Measurements from ENCODE around the gene NCOA3. TPM values are rescaled to one million over a fixed set of nuclear protein-coding genes. Genes with fewer than 3 reads are reported as not detected.
"Not testable (repeated sequence)": the region's sequence is repeated elsewhere in the genome, so short reads cannot be mapped to it uniquely, and the experiment has no call there.

NCOA3 gene
- total RNA-seq, 2 experiments from 2014 or later, result 76.4 to 83.4 TPM

- peaks cover 61% of the 10 kb centered on the region for H3K4me1 Mint-ChIP-seq
- intact Hi-C loops (cut with DNase I, micrococcal nuclease), result loop anchor here (1.0 to 10.0 kb wide), 10 partner anchors 14 to 1662 kb away; no protein-coding TSS in a partner anchor
- H3K27me3 Mint-ChIP-seq, result no peaks in the 10 kb centered on the region
- peaks cover 47% of the 10 kb centered on the region for H3K36me3 Mint-ChIP-seq (ENCODE audit: low read depth)
- peak overlapping the region; percentile 99 for H3K4me3 Mint-ChIP-seq
- ATAC-seq (peak; percentile 25), DNase-seq (peak; percentile 56)
- CTCF ChIA-PET, result interaction anchor here (0.6 to 4.6 kb wide), 23 partner anchors 9 to 907 kb away, joined by 3 to 36 read pairs (median 4); no protein-coding TSS in a partner anchor
- H3K9me3 Mint-ChIP-seq (ENCODE audit: low read depth), result no peaks in the 10 kb centered on the region
- POLR2A ChIA-PET, result interaction anchor here (0.5 to 3.3 kb wide), 7 partner anchors 9 to 70 kb away, joined by 3 to 18 read pairs (median 4); no protein-coding TSS in a partner anchor
- peak overlapping the region; percentile 95 for H3K27ac Mint-ChIP-seq
Observed at GRCh38 chr20:47502271-47503239, 868 bp downstream of the NCOA3 start.

GRCh38 chr20:47503685-47504084, 2.0 kb downstream of the NCOA3 start:
- peak overlapping the region; percentile 95 for H3K27ac Mint-ChIP-seq
- no peak for ATAC-seq
- POLR2A ChIA-PET, result interaction anchor here (1.5 kb wide), 1 partner anchor 10 kb away, joined by 4 read pairs; no protein-coding TSS in a partner anchor

GRCh38 chr20:47506335-47506734, 4.6 kb downstream of the NCOA3 start:
- CTCF ChIA-PET, result interaction anchor here (1.2 to 1.5 kb wide), 3 partner anchors 9 to 114 kb away, joined by 4 to 5 read pairs (median 4); no protein-coding TSS in a partner anchor
- DNase-seq, result no peak
- POLR2A ChIA-PET, result interaction anchor here (1.6 kb wide), 1 partner anchor 10 kb away, joined by 4 read pairs; no protein-coding TSS in a partner anchor
- peaks cover 70% of the 10 kb centered on the region for H3K4me1 Mint-ChIP-seq
- intact Hi-C loops (cut with DNase I, micrococcal nuclease), result loop anchor here in 1 of 2 experiments (10.0 kb wide), 1 partner anchor 1658 kb away; no protein-coding TSS in a partner anchor
- H3K4me3 Mint-ChIP-seq, result peak overlapping the region; percentile 99
- H3K27me3 Mint-ChIP-seq, result no peaks in the 10 kb centered on the region
- peaks cover 55% of the 10 kb centered on the region for H3K36me3 Mint-ChIP-seq (ENCODE audit: low read depth)
- ATAC-seq, result no peak
- H3K27ac Mint-ChIP-seq, result peak overlapping the region; percentile 75
- no peaks in the 10 kb centered on the region for H3K9me3 Mint-ChIP-seq (ENCODE audit: low read depth)

More at GRCh38 chr20:47503685-47504084, 2.0 kb downstream of the NCOA3 start:
- no peak for DNase-seq
- H3K9me3 Mint-ChIP-seq (ENCODE audit: low read depth), result no peaks in the 10 kb centered on the region
- intact Hi-C loops (cut with DNase I, micrococcal nuclease), result loop anchor here (1.0 to 10.0 kb wide), 10 partner anchors 13 to 1661 kb away; no protein-coding TSS in a partner anchor
- peak overlapping the region; percentile 99 for H3K4me3 Mint-ChIP-seq
- CTCF ChIA-PET, result interaction anchor here (0.6 to 4.6 kb wide), 14 partner anchors 10 to 232 kb away, joined by 3 to 36 read pairs (median 4); no protein-coding TSS in a partner anchor
- no peaks in the 10 kb centered on the region for H3K27me3 Mint-ChIP-seq
- peaks cover 60% of the 10 kb centered on the region for H3K4me1 Mint-ChIP-seq
- H3K36me3 Mint-ChIP-seq (ENCODE audit: low read depth), result peaks cover 44% of the 10 kb centered on the region

- intact Hi-C loops (cut with DNase I, micrococcal nuclease), result loop anchor here in 1 of 2 experiments (10.0 kb wide), 1 partner anchor 1658 kb away; no protein-coding TSS in a partner anchor
- DNase-seq (no peak), ATAC-seq (no peak)
- Mint-ChIP-seq H3K36me3 (ENCODE audit: low read depth) (peaks cover 53% of the 10 kb centered on the region), H3K27me3 (no peaks in the 10 kb centered on the region), H3K27ac (peak overlapping the region; percentile 86), H3K4me1 (peaks cover 73% of the 10 kb centered on the region), H3K4me3 (peak overlapping the region; percentile 41), H3K9me3 (ENCODE audit: low read depth) (no peaks in the 10 kb centered on the region)
- CTCF ChIA-PET, result interaction anchor here (0.8 to 1.5 kb wide), 2 partner anchors 10 to 114 kb away, joined by 4 read pairs; no protein-coding TSS in a partner anchor
- POLR2A ChIA-PET, result interaction anchor here (1.6 kb wide), 1 partner anchor 9 kb away, joined by 4 read pairs; no protein-coding TSS in a partner anchor
Observed at GRCh38 chr20:47506850-47507249, 5.2 kb downstream of the NCOA3 start.

GRCh38 chr20:47507275-47507981, 5.7 kb downstream of the NCOA3 start:
- CTCF ChIA-PET, result interaction anchor here (0.8 to 2.4 kb wide), 5 partner anchors 9 to 123 kb away, joined by 3 to 7 read pairs (median 4); no protein-coding TSS in a partner anchor

GRCh38 chr20:47508278-47508677, 6.6 kb downstream of the NCOA3 start:
- Mint-ChIP-seq H3K4me1 (peaks cover 80% of the 10 kb centered on the region), H3K4me3 (peak overlapping the region; percentile 63), H3K9me3 (ENCODE audit: low read depth) (no peaks in the 10 kb centered on the region), H3K27ac (peak overlapping the region; percentile 91), H3K27me3 (no peaks in the 10 kb centered on the region), H3K36me3 (ENCODE audit: low read depth) (peaks cover 53% of the 10 kb centered on the region)
- intact Hi-C loops (cut with DNase I, micrococcal nuclease), result loop anchor here in 1 of 2 experiments (10.0 kb wide), 1 partner anchor 1657 kb away; no protein-coding TSS in a partner anchor
- POLR2A ChIA-PET, result interaction anchor here (0.9 kb wide), 1 partner anchor 21 kb away, joined by 3 read pairs; no protein-coding TSS in a partner anchor
- DNase-seq (no peak), ATAC-seq (no peak)
- CTCF ChIA-PET, result interaction anchor here (0.6 to 2.4 kb wide), 9 partner anchors 15 to 235 kb away, joined by 3 to 7 read pairs (median 3); no protein-coding TSS in a partner anchor

More at GRCh38 chr20:47507275-47507981, 5.7 kb downstream of the NCOA3 start:
- not testable (repeated sequence) for H3K27me3 Mint-ChIP-seq; DNase-seq; H3K9me3 Mint-ChIP-seq (ENCODE audit: low read depth)
- Mint-ChIP-seq H3K4me3 (peak overlapping the region; percentile 41), H3K36me3 (ENCODE audit: low read depth) (peaks cover 54% of the 10 kb centered on the region), H3K27ac (peak overlapping the region; percentile 86), H3K4me1 (peaks cover 76% of the 10 kb centered on the region)
- POLR2A ChIA-PET, result interaction anchor here (1.6 kb wide), 1 partner anchor 9 kb away, joined by 4 read pairs; no protein-coding TSS in a partner anchor
- peak; percentile 31 for ATAC-seq
- intact Hi-C loops (cut with DNase I, micrococcal nuclease), result loop anchor here in 1 of 2 experiments (10.0 kb wide), 1 partner anchor 1657 kb away; no protein-coding TSS in a partner anchor

GRCh38 chr20:47509104-47509661, 7.5 kb downstream of the NCOA3 start:
- Mint-ChIP-seq H3K9me3 (ENCODE audit: low read depth) (no peaks in the 10 kb centered on the region), H3K27me3 (no peaks in the 10 kb centered on the region), H3K27ac (peak overlapping the region; percentile 91), H3K4me1 (peaks cover 80% of the 10 kb centered on the region), H3K4me3 (peak overlapping the region; percentile 63), H3K36me3 (ENCODE audit: low read depth) (peaks cover 46% of the 10 kb centered on the region)
- intact Hi-C loops (cut with DNase I, micrococcal nuclease), result loop anchor here in 1 of 2 experiments (10.0 kb wide), 1 partner anchor 1656 kb away; no protein-coding TSS in a partner anchor
- ChIA-PET POLR2A (interaction anchor here (0.6 to 0.9 kb wide), 3 partner anchors 22 to 443 kb away, joined by 3 to 5 read pairs (median 3); no protein-coding TSS in a partner anchor), CTCF (interaction anchor here (0.7 to 2.4 kb wide), 6 partner anchors 17 to 236 kb away, joined by 3 to 7 read pairs (median 3); no protein-coding TSS in a partner anchor)
- DNase-seq (no peak), ATAC-seq (peak; percentile 42)

GRCh38 chr20:47509685-47510084, 8.0 kb downstream of the NCOA3 start:
- H3K27ac Mint-ChIP-seq, result peak overlapping the region; percentile 91
- no peaks in the 10 kb centered on the region for H3K27me3 Mint-ChIP-seq
- intact Hi-C loops (cut with DNase I, micrococcal nuclease), result loop anchor here in 1 of 2 experiments (10.0 kb wide), 1 partner anchor 1655 kb away; no protein-coding TSS in a partner anchor
- peak overlapping the region; percentile 63 for H3K4me3 Mint-ChIP-seq
- peaks cover 82% of the 10 kb centered on the region for H3K4me1 Mint-ChIP-seq
- ATAC-seq, result peak; percentile 22
- peaks cover 45% of the 10 kb centered on the region for H3K36me3 Mint-ChIP-seq (ENCODE audit: low read depth)
- DNase-seq, result no peak
- ChIA-PET CTCF (interaction anchor here (0.7 to 2.4 kb wide), 4 partner anchors 18 to 100 kb away, joined by 3 to 7 read pairs (median 4); no protein-coding TSS in a partner anchor), POLR2A (interaction anchor here (0.6 kb wide), 2 partner anchors 114 to 443 kb away, joined by 3 to 5 read pairs; no protein-coding TSS in a partner anchor)
- H3K9me3 Mint-ChIP-seq (ENCODE audit: low read depth), result no peaks in the 10 kb centered on the region

GRCh38 chr20:47515843-47516242, 14.2 kb downstream of the NCOA3 start:
- peaks cover 44% of the 10 kb centered on the region for H3K36me3 Mint-ChIP-seq (ENCODE audit: low read depth)
- DNase-seq, result no peak
- H3K27ac Mint-ChIP-seq, result peak overlapping the region; percentile 89
- H3K4me3 Mint-ChIP-seq, result peak overlapping the region; percentile 5
- POLR2A ChIA-PET, result interaction anchor here (0.7 to 1.3 kb wide), 2 partner anchors 9 to 29 kb away, joined by 3 to 4 read pairs; no protein-coding TSS in a partner anchor
- peak; percentile 88 for ATAC-seq
- intact Hi-C loops (cut with DNase I, micrococcal nuclease), result loop anchor here in 1 of 2 experiments (1.0 to 2.0 kb wide), 5 partner anchors 13 to 94 kb away; no protein-coding TSS in a partner anchor
- CTCF ChIA-PET, result interaction anchor here (0.7 to 1.6 kb wide), 6 partner anchors 10 to 105 kb away, joined by 3 to 5 read pairs (median 4); partner anchors contain the start of gene NCOA3
- H3K9me3 Mint-ChIP-seq (ENCODE audit: low read depth), result peaks cover 10% of the 10 kb centered on the region
- no peaks in the 10 kb centered on the region for H3K27me3 Mint-ChIP-seq
- H3K4me1 Mint-ChIP-seq, result peaks cover 65% of the 10 kb centered on the region

Data from activated CD4-positive, alpha-beta T cell treated with anti-CD3 and anti-CD28 coated beads for 36 hours (primary cell).